HG02884 (cell line): Measurements from ENCODE around the gene SLC12A3.
"Not testable (repeated sequence)": the region's sequence is repeated elsewhere in the genome, so short reads cannot be mapped to it uniquely, and the experiment has no call there.

Source experiments
- ATAC-seq: cut with Tn5 transposase; IDR thresholded peaks from one replicate; pipeline ENCODE4 v1.9.1; 2021; ENCODE audit warnings: mild to moderate bottlenecking, moderate library complexity; ENCODE audit not compliant: unreplicated experiment

SLC12A3 gene

GRCh38 chr16:56916571-56917403 lies 51.8 kb downstream of the SLC12A3 start:
- ATAC-seq: peak; percentile 64

- ATAC-seq: no peak
Measured at GRCh38 chr16:56918467-56919012, 53.5 kb downstream of the SLC12A3 start.

- no peak for ATAC-seq
Measured at GRCh38 chr16:56919099-56919800, 54.2 kb downstream of the SLC12A3 start.

GRCh38 chr16:56921571-56921970 lies 56.6 kb downstream of the SLC12A3 start:
- ATAC-seq: no peak

GRCh38 chr16:56923481-56924091 lies 58.6 kb downstream of the SLC12A3 start:
- ATAC-seq: no peak

GRCh38 chr16:56927471-56927870 lies 62.5 kb downstream of the SLC12A3 start:
- no peak for ATAC-seq

GRCh38 chr16:56929639-56930038 lies 64.6 kb downstream of the SLC12A3 start:
- no peak for ATAC-seq

- no peak for ATAC-seq
Measured at GRCh38 chr16:56930486-56931270, 65.7 kb downstream of the SLC12A3 start.

- peak; percentile 34 for ATAC-seq
Measured at GRCh38 chr16:56931271-56931891, 66.4 kb downstream of the SLC12A3 start.

GRCh38 chr16:56931892-56932720 lies 67.1 kb downstream of the SLC12A3 start, which contains the start of gene HERPUD1:
Gene HERPUD1, plus strand, starts transcription at chr16:56932142. Its CDS starts 103 bp downstream, at chr16:56932245.
- peak; percentile 87 for ATAC-seq

GRCh38 chr16:56932721-56933619 lies 68.0 kb downstream of the SLC12A3 start:
- no peak for ATAC-seq

GRCh38 chr16:56933828-56934598 lies 69.0 kb downstream of the SLC12A3 start:
- no peak for ATAC-seq

- not testable (repeated sequence) for ATAC-seq
Measured at GRCh38 chr16:56934599-56935145, 69.7 kb downstream of the SLC12A3 start.

- no peak for ATAC-seq
Measured at GRCh38 chr16:56935201-56935600, 70.2 kb downstream of the SLC12A3 start.

- ATAC-seq: no peak
Measured at GRCh38 chr16:56936491-56936890, 71.5 kb downstream of the SLC12A3 start.

GRCh38 chr16:56936950-56937349 lies 71.9 kb downstream of the SLC12A3 start:
- ATAC-seq: no peak
